IPS-11a (cell line): ENCODE data around the gene SMAD3.

Experiments
- H3K4me3 ChIP-seq: one replicate; pipeline ENCODE4 v1.5.1; 2013; ENCODE audit warnings: low read depth, low read length, control low read depth

The SMAD3 gene

DNA sequence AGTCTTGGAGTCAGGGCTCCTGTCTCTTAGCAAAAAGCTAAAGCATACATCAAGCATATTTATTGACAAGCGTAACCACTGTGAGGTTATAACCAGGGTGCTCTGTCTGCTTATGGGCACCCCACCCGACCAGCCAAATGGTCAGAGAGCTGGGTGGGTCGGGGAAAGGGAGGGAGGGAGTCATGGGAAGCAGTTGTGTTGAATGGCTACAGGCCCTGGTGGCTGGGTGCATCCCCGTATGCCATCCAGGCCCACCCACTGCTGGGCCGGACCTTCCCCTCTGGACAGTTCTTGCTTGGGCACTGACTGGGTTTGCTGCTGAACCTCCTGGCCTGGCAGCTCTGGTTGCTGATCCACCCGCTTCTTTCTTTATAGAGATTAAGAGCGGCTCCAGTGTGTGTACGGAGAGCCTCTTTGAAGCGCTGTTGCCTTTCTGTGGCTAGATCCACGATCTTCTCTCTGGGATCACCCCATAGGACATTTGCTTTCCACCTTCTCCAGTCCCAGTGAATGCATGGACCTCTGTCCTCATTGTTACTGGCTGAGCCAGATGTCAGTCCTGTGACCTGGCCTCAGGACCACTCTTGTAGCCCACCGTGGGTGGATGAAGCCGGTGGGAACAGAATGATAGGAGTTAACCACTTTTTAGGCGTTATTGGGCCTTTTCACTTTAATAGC lies 59.6 kb downstream of the SMAD3 start:
- H3K4me3 ChIP-seq: no peak overlapping the region

DNA sequence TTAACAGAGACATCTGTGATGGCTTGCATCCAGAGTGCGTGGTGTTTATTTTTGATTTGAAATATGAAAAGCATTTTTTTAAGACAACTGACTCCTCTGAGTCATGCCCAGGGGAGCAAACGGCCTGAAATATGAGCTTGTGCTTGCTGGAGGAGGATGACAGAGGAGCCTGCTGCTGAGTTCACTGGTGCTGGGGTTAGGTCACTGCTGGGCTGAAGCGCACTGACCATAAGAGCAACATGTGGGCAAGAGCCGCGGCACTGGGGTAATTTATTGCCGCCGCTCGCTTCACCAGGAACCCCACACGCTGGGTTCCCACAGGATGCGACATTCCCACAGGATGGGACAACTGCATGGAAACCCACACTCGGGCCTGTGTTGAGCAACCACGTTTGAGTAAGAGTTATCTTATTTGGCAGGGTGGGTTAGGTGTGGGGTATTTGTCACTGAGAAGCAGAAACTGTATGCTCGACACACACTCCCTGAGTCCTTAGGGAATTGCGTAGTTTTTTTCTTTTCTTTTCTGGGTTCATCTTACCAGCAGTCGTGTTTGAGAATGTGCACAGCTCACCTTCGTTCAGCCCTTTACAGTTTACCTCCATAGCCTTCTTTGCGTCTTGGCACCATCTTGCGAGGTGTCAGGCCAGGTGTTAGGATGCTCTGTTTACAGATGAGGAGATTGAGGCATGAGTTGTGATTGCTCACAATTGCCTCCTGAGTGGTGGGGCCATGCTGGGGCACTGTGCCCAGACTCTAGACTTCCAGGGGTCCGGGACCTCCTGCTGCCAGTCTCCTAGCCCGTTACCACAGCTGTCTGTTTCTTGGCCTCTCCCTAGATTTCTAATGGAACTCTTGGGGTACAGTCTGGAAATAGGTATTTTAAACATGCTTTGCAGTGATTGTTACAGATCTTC lies 60.4 kb downstream of the SMAD3 start:
- no peak overlapping the region for H3K4me3 ChIP-seq

DNA sequence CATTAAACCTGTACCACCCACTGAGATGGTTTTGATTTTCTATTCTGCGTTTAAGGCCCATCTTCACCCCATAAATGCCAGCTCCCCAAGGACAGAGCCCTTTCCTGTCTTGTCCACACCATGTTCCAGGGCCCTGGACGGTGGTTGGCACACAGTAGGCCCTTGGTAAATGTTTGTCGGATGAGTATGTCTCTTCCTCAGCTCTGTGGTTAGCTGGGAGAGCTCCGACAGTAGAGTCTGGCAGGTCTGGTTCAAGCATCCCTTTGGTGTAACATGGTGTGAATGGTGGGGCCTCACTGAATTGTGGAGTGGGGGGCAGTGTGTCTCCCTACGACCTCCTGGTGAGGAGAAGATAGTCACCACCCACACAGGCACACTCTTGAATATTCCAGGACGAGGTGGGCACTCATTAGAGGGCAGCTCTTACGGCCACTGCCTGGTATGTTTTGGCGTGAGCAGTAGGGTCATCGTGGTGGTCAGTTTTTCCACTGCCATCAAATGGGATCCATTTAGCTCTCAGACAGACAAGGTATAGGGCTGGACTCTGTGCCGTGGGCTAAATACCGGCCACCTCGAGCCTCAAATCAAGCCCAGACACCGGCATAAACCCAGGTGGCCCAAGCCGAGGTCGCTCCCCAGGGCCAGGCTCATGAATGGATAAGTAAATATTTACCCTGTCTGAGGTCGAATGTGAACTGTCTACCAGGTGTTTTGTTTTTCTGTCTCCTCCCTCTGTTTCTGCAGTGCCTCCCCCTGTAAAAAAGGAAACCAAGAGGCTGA lies 61.3 kb downstream of the SMAD3 start:
- H3K4me3 ChIP-seq: no peak overlapping the region

DNA sequence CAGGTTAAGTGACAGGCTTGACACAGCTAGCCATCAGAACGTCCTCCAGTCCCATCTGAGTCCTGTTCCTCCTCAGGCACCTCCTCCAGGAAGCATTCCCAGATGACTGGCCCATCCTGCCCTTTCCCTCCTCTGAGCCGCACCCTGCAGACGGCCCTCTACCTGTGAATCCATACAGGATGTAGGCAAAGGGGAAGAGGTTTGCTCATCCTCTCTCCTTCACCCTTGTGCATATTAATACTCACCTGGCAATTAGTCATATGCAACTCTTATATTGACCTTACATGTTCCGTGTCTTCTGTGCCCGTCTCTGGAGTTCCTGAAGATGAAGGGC lies 61.9 kb downstream of the SMAD3 start:
- H3K4me3 ChIP-seq: no peak overlapping the region

DNA sequence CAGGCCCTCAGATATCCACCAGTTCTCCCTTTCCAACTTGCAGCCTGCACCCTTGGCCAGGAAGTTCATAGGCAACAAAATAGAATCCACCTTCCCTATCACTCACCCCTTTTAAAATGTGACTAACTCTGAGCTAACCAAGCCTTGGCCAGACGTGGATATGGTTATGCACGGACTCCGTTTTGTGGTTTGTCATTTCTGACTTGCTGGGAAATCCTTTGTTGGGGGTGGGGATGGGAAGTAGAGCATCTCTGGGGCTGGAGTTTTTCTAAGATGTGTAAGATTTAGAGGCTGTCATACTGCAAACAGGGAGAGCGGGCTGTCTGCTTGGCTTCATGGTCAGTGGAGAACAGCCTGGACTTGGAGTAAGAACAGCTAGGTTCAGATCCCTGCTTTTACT lies 62.6 kb downstream of the SMAD3 start:
- H3K4me3 ChIP-seq: no peak overlapping the region

DNA sequence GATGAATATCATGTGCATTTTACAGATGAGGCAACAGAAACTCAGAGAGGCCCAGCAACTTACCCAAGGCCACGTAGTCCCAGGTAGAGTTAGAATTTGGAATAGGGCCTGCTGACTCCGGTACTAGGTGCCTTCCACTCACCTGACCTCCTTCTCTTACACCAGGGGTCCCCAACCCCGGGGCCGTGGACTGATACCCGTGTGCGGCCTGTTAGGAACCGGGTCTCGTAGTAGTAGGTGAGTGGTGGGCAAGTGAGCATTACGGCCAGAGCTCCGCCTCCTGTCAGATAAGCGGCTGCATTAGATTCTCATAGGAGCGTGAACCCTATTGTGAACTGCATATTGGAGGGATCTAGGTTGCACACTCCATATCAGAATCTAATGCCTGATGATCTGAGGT lies 64.8 kb downstream of the SMAD3 start:
- H3K4me3 ChIP-seq: no peak overlapping the region

DNA sequence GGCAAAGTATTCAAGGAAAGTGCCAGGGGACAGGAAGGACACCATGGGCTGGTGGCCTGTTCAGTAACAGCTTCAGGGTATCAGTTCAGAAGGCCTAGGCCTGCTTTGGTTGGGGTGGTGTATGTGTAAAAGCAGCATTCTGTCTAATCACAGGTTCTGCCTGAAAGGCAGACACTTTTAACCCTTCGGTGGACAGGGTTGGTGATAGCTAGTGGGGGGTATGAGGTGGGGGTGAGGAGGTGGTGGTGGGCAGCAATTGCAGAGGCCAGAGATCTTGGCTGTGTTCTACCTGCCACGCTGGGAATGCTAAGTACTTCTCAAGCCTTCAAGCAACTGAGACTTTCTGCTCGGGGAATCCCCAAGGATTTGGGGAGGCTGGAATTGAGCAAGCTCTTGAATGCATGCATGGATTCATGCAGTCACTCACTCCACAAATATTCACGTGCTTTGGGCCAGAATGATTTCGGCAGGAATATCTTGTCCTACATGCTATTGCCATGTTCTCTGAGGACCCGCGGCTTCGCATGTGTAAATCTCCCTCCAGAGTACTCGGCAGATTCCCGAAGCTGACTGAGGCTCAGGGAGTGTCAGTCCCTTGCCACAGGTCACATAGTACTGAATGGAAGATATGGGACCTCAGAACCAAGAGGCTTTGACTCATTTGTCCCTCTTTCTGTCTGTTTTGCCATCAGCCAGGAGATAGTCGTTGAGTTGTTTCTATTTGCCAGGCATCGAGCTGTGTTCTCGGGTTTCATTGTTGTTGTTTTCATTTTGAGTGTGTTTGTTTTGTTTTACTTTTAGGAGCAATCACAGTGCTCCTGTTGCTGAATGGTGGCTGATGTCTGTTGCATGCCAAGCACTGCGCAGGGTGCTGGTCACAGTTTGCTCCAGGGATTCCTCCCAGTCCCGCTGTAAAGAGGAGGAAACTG lies 65.5 kb downstream of the SMAD3 start:
- no peak overlapping the region for H3K4me3 ChIP-seq

DNA sequence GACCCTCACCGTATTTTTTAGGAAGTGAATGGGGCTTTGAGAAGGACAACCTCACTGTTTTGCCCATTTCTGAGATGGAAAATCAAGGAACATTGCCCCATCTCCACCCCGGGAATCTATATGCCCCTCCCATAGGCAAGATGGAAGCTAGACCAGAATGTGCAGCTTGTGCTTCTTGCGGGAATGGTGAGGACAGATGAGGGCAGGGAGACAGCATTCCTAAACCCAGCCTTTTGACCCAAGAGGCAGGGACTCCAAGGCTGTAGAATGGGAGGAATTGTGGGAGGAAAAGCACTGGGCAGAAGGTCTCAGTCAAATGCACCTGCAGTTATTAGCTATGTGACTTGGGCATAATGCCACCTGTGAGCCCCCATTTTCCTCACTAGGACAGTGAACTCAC lies 66.9 kb downstream of the SMAD3 start:
- no peak overlapping the region for H3K4me3 ChIP-seq

DNA sequence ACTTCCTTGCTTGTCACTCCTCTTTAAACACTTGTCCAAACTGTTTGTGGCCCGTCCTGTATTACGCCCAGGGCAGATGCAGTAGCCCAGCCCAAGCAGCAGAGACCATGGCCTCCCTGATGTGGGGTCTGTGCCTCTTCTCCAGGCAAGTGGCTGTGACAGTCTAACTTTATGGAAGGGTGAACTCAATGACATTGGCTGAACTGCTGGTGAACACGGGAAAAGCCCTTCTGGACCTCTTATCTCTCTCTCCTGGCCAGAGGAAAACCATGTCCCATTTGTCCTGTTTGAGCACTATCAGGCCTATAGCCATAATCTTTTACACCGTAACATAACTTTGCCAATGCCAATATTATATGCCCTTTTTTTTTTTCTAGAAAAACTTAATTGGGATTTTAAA lies 67.6 kb downstream of the SMAD3 start:
- H3K4me3 ChIP-seq: no peak overlapping the region

DNA sequence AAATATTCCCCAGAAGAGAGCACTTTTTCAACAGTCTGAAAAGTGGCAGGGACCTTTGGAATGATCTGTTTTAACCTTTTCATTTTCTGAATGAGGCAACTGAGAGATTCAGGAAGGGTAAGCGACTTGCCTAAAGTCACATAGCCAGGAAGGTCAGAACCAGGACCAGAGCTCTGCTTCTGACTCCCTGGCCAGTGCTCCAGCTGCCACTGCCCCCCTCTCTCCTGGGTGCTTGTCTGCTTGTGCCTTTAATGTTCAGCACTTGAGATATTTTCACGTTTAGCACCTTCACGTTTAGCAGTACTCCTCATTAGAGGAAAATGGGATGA lies 68.3 kb downstream of the SMAD3 start:
- no peak overlapping the region for H3K4me3 ChIP-seq

DNA sequence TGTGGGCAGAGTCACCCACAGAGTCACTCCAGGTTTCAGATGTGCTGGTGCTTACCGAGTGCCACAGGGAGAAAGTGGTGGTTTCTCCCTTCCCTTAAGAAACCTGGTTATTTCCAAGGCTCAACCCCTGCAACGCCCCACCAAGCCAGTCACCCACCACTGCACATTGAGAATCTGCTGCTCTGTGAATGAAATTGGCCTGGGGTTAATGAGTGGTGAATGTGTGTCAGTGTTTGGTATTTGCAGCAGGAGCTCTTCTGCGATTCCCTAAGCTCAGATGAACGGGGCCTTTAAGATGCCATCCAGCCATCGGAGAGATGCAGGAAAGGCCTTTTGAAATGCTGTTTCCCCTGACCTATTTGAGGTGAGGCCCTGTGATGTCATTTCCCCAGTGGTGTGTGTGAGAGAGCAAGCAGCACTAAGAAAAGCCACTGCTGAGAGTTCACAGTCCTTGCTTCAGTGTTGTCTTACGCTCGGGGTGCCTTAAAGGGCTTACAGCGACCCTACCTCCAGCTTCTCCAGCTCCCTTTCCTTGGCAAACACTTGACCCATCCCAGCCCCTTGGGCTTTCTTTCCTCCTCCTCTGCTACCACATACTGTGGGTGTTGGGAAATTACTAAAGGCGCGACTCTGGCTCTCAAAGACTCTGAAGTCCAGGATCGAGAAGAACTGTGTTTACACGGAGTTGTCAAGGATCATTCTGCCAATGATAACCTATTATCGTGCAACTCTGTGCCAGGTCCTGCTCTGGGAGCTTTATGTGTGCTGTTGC lies 68.9 kb downstream of the SMAD3 start:
- no peak overlapping the region for H3K4me3 ChIP-seq

DNA sequence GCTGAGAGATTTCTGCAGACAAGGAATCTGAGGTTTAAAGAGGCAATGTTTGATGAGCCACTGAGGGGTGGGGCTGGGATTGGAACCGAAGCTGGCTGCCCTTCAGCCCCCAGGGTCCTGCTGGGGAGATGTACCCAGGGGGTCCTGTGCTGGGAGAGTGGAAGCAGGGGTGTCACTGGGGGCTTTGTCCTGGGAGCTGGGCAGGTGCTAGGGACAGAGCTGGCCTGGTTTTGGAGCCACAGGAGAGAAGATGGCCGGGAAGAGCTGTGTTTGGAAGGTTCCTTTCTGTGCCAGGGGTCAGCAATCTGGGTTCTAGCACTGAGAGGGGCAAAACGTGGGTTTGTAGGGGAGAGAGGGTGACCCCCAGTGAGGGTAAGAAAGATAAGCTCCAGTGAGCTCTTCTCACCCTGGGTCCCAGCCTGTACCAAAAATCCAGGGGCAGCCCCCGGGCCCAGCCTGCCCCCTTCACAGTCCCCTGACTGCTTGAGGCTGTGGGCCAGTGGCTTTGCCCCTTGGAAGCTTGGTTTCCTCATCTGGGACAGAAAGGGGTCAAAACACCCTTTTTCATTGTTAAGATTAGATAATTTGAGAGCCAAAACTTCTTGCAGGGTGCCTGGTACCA lies 69.6 kb downstream of the SMAD3 start:
- H3K4me3 ChIP-seq: no peak overlapping the region

DNA sequence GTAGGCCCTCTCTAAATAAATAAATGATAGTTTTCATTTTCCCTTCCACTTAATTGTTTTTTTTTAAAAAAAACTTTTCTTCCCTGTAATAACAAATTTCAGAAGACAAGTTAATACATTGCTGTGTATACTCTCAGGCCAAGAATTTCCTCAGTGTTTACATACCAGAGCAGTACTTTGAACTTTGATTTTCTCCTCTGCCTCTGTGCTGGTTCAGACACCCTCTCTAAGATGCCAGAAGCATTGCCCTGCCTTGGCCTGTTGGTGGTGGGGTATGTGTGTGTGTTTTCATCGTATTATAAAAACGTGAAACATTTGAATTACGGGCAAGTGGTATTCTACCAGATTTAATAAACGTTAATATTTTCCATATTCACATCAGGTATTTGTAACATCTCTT lies 70.1 kb downstream of the SMAD3 start:
- no peak overlapping the region for H3K4me3 ChIP-seq

DNA sequence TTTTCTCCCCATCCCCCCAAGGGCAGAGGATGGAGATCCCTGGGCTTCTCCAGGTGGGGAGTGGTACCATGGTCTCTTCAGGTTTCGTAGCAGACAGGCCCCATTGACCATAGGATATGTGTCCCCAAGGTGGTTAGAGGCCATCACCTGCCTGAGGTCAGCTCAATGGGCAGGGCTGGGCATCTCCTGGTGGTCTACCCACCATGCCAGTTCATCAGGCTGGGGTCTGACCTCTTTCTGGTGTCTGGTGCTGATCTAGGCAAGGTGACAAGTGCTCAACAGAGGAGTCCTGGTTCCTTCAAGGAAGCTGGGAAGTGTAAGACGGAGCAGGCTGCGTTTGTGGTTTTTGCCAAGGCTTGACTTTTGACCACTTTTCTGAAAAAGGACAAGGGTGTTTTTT lies 71.4 kb downstream of the SMAD3 start:
- no peak overlapping the region for H3K4me3 ChIP-seq

DNA sequence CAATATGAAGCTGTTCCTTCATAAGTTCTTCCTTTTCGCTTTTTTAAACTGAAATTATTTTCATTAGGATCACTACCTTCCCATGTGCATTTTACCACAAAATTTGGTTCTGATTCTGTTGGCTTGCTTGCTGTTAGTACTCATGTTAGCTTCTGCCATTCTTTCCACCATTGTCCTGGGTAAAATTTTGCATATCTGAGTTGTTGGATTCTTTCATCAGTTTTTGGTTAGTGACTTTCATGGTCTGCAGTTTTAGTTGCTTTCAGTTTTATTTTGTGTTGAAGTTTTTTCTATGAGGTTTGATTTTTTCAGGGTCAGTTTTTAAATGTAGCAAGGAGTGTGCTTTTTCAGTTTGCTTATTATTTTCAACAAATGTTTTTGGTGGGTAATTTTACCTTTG lies 71.9 kb downstream of the SMAD3 start:
- no peak overlapping the region for H3K4me3 ChIP-seq

DNA sequence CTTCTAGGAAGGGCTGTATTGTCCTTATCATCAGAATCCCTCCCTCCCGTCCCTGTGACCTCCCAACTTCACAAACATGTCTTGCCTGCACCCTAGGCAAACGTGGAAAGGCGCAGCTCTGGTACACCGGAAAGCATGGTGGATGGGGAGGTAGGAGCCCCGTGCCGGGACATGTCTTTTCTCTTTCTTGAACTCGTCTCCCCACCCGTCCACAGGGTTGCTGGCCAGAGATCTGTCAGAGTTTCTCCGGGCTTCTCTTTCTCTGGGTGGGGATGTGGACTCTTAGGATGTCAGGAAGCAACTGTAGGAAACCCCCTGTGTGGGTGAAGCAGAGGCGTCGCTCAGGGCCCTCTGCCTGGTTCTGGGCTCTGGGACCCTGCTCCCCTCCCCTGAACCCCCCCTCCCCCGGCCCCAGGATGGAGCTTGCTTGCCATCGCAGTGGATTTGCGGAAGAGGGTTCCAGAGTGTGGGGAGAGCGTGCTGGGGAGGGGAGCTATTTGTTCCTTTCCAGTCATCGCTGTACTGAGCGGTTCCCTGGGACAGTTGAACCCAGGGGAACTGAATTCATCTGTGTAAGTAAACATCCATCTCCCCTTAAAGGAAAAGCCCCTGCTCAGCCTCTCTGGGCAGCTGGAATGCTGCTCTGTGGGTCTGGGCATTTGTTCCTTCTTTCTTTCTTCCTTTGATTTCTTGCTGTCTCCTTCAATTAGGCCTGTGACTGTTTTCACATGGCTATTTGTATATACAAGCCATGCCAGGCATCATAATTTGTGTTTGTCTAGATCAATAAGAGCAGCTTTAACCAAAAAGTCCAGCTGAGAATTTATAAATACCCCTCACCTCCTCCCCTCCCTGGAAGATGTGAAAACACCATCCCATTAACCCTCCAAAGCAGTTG lies 72.8 kb downstream of the SMAD3 start:
- no peak overlapping the region for H3K4me3 ChIP-seq

DNA sequence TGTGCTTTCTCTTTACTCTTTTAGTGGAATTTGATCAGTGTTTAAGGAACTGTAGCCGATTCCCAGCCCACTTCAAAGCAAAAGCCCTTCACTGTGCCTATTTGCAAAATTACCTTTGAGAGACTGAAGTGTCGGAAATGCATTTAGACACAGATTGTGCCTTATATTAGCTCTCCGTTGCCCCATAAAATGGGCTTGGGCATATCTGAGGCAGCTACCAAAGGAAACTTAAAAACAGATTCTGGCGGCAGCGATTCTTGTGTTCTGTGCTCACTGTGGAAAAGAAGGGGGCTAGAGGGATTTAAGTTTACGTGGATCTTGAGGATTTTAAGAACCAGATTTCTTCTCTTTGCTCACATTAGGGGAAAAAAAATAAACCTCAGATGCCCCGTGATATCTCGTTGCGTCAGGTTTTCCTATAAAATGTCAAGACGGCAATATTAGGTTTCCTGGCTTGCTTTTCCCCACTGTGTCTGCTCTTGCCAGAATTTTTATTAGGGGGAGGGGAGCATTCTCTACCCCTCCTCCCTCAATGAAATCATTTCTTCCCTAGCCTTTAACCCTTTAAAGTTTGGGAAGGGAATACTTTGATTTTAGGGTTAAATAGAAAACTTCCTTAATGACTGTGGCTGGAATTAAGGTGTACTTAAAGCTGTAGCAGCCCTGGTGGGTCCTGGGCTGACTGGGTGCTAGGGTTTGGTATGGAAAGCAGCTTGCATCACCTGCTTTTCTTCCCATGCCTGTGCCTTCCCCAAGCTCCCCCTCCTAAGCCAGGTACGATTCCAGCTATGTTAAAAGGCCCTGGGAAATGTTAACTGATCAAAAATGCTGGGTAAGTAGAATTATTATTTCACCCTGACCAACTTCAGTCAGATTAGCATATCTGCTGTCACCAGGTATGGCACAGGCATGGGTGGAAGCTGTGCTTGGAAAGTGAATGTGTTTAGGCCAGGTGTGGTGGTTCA lies 73.8 kb downstream of the SMAD3 start:
- no peak overlapping the region for H3K4me3 ChIP-seq
